ENCODE data around the gene KPNA1. TPM values are rescaled to one million over a fixed set of nuclear protein-coding genes. Genes with fewer than 3 reads are reported as not detected.
"Not testable (repeated sequence)": the region's sequence is repeated elsewhere in the genome, so short reads cannot be mapped to it uniquely, and the experiment has no call there.

KPNA1 gene
- polyA plus RNA-seq, 3 donors: 41.8 to 49.0 (median 47.5) TPM

DNA sequence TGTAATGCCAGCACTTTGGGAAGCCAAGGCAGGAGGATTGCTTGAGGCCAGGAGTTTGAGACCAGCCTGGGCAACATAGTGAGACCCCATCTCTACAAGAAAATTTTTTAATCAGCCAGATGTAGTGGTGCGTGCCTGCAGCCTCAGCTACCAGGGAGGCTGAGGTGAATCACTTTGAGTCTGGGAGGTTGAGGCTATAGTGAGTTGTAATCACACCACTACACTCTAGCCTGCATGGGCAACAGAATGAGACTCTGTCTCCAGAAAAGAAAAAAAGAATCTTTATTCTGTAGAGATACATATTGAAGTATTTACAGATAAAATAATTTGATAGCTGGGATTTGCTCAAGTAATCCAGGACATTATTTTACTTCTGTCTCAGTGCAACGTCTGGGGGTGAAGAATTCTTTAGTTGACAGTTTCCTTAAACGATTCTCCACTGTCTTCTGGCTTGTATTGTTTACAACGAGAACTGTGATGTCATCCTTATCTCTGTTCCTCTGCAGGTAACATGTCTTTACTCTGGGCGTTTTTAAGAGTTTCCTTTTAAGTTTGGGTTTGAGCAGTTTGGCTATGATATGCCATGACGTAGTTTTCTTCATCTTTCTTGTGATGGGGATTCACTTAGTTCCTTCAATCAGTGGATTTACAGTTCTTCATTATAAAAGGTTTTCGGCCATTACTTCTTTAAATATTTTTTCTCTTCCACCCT lies 26.3 kb downstream of the KPNA1 start:
- DNase-seq: no peak

DNA sequence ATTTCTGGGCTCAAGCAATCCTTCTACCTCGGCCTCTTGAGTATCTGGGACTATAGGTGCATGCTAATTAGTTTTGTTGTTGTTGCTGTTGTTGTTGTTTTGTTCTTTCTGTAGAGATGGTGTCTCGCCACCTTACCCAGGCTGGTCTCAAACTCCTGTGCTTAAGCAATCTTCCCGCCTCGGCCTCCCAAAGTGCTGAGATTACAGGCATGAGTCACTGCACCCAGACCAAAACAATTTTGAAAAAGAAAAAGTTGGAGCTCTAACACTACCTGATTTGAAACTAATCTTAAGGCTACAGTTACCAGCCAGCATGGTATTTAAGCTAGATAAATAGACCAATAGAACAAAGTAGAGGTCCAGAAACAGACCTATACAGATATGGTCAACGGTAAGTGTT lies 29.8 kb downstream of the KPNA1 start:
- no peak for DNase-seq

DNA sequence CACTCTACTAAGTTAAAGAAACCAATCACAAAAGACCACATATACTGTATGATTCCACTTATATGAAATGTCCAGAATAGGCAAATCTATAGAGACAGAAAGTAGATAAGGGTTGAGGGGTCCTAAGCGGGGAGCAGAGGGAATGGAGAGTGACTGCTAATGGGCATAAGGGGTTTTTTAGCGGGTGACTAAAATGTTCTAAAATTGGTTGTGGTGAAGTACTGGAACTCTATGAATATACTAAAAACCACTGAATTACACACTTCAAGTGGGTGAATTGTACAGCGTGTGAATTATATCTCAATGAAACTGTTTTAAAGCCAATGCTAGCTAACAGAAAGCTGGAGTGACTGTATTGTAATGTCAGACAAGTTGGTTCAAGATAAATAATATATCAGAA lies 33.3 kb downstream of the KPNA1 start:
- no peak for DNase-seq

- no peak for DNase-seq
These were observed 38.2 kb downstream of the KPNA1 start for GRCh38 chr3:122476532-122476931.

DNA sequence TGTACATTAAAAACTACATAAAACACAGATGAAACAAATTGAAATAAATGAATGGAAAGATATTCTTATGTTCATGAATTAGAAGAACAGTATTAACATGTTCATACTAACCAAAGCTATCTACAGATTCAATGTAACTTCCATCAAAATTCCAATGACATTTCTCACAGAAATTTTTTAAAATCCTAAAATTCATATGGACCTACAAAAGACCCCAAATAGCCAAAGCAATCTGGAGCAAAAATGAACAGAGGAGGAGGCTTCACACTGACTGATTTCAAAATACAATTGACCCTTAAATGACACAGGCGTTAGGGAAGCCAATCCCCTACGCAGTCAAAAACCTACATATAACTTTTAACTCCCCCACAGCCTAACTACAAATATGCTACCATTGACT lies 39.4 kb downstream of the KPNA1 start:
- DNase-seq: no peak

GRCh38 chr3:122469659-122470058 lies 45.1 kb downstream of the KPNA1 start:
- DNase-seq: no peak

DNA sequence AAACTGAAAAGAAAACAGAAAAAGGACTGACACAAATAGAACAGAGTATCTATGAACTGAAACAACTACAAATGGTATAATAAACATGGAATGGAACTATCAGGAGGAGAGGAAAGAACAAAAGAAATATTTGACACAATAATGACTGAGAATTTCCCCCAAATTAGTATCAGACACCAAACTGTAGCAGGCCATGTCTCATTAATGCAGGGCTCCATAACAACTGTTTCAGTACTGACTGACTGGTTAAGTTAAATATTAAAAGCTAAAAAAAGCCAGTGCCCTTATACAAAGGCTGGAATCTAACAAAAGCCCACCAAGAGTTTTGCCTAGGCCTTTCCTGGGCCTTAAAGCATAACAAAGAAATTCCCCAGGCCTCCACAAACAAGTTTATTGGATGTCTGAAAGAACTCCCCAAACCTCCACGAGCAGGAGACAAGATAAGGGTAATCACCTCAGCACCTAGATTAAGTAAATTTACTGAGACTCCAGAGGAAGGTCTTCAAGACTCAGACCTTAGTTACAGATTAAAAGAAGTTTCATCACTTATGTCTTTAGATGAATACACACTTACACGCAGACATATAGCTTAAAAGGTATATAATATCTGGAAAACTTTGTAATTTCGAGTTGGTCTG lies 45.7 kb downstream of the KPNA1 start:
- no peak for DNase-seq

- DNase-seq: no peak
These were observed 48.0 kb downstream of the KPNA1 start for GRCh38 chr3:122466701-122467240.

DNA sequence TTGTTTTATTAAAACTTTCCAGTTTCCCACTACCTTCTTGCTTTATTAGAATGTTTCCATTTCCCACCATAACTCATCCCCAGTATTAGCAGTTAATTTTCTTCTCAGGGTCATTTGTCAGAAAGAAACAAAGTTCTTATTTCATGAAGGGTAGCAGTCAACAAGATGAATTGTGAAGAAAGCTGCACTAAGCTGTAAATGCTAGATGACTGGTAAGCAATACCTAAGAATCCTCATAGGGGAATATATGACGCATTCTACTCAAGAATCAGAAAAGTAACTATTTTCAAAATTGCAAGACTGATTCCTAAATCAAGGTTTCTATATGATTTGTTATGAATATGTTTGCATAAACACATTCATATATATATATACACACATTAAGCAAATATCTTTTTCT lies 50.1 kb downstream of the KPNA1 start:
- DNase-seq: no peak

GRCh38 chr3:122462406-122462805 lies 52.3 kb downstream of the KPNA1 start:
- DNase-seq: no peak

- no peak for DNase-seq
These were observed 52.9 kb downstream of the KPNA1 start for GRCh38 chr3:122461806-122462205.

GRCh38 chr3:122458992-122459391 lies 55.7 kb downstream of the KPNA1 start:
- DNase-seq: peak; percentile 15

DNA sequence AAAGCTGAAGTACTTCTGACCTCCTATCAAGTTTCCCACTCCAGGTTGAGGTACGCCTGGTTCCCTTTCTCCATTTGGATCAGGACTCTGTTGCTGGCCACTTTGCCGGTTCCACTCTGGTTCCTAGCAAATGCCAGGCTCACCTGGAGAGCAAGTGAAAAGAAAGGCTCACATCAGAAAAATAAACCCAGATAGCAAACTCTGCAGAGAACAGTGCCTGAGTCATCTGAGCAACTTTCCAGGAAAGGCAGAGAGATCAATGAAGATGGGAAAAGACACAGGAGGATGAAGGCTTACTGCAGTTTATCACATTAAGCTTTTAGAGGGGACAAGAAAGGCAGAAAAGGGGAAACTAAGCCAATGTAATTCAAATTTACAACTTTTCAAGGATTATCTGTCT lies 57.0 kb downstream of the KPNA1 start:
- DNase-seq: no peak

GRCh38 chr3:122456074-122456473 lies 58.7 kb downstream of the KPNA1 start:
- no peak for DNase-seq

GRCh38 chr3:122451371-122451770 lies 63.4 kb downstream of the KPNA1 start:
- DNase-seq: no peak

DNA sequence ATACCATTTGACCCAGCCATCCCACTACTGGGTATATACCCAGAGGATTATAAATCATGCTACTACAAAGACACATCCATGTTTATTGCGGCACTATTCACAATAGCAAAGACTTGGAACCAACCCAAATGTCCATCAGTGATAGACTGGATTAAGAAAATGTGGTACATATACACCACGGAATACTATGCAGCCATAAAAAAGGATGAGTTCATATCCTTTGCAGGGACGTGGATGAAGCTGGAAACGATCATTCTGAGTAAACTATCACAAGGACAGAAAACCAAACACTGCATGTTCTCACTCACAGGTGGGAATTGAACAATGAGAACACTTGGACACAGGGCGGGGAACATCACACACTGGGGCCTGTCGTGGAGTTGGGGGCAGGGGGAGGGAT lies 66.5 kb downstream of the KPNA1 start:
- not testable (repeated sequence) for DNase-seq

DNA sequence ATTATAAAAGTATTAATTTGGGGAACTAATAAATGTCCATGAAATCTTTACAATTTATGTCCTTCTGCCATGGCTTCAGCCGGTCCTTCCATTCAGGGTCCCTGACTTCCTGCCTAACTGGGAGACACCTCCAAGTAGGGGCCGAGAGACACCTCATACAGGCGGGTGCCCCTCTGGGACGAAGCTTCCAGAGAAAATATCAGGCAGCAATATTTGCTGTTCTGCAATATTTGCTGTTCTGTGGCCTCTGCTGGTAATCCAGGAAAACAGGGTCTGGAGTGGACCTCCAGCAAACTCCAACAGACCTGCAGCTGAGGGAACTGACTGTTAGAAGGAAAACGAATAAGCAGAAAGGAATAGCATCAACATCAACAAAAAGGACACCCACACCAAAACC lies 70.2 kb downstream of the KPNA1 start:
- not testable (repeated sequence) for DNase-seq

DNA sequence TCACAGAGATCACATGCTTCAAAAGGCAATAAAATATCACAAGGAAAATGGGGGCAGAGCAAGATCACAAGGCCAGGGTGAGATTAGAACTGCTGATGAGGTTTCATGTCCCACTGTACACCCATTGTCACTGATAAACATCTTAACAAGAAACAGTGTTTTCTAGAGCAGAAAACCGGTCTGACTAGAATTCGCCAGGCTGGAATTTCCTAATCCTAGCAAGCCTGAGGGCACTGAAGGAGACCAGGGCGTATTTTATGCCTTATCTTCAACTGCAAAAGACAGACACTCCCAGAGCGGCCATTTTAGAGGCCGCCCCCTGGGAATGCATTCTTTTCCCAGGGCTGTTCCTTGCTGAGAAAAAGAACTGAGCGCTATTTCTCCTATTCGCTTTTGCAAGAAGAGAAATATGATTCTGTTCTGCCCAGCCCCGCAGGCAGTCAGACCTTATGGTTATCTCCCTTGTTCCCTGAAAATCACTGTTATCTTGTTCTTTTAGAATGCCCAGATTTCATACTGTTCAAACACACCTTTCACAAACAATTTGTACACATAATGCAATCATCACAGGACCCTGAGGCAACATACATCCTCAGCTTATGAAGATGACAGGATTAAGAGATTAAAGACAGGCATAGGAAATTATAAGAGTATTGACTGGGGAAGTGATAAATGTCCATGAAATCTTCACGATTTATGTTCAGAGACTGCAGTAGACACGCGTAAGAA lies 70.8 kb downstream of the KPNA1 start:
- DNase-seq: not testable (repeated sequence)

- no peak for DNase-seq
These were observed 71.6 kb downstream of the KPNA1 start for GRCh38 chr3:122443090-122443489.

GRCh38 chr3:122435950-122436349 lies 78.8 kb downstream of the KPNA1 start:
- DNase-seq: no peak

DNA sequence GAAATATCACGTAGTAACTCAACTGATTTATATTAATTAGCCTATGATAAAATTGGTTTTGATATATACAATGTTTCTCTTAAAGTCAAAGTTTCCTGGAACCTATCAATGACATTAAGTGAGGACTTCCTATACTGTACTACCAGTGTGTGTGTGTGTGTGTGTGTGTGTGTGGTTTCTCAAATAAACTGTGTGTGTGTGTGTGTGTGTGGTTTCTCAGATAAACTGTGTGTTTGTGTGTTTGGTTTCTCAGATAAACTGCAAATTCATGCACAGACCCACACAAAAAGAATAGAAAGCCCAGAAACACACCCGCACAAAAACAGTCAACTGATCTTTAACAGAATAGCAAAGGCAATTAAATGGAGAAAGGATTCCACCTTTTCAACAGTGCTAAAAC lies 84.4 kb downstream of the KPNA1 start:
- no peak for DNase-seq

DNA sequence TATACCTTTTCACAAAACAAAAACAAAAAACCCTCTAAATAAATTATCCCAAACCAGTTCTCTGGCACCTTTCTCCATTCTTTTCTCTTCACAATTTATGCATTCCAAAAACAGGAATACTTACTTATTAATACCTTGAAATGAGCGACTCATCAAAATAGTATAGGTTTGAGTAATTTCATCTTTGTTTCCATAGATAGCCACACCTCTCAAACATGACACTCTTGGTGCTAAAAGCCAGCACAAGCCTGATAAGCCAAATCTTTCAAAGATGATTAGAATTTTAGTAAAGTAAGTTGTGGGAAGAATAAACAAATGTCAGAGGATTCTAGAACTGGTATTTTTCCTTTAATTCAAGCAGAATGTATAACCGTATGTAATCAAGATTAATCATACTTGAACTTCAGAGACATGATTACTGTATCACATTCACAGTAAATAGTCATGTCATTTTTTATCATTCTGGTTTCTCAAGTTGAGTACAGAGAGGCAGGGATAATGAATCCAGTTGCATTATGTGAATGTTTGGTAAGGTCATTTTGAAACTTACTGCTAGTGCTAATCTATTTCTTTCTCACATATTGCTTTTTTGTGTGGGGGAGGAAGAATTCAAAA lies 86.8 kb downstream of the KPNA1 start:
- no peak for DNase-seq

Data from renal pelvis (tissue), 4 donors.